ENCODE measurements around the gene LYPD1. TPM values are rescaled to one million over a fixed set of nuclear protein-coding genes. Genes with fewer than 3 reads are reported as not detected.

The LYPD1 gene
- total RNA-seq, 1 experiment from 2014 or later = 0.21 TPM

DNA sequence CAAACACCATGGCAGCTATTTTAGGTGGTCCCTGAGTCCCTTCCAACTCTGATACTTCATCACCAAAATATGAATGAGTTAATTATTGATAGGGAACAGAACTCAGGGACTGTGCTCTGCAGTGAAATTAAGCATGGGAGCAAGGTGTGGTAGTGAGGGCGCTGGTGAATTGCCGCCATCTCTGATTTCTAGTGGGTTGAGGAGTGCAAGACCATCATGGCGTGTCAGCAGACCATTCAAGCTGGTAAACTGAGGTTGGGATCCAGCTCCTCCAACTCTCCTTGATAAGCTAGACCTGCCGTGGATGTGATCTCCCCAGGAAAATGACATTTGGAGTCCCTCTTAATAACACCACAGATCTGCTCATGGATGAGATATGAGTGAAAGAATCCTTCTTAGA lies 70.4 kb downstream of the LYPD1 start:
- Histone ChIP-seq H3K27me3 (ENCODE audit: control insufficient read depth, insufficient read depth, low read length) (no peaks in the 10 kb centered on the region), H3K9me3 (ENCODE audit: control insufficient read depth, insufficient read depth, low read depth, low read length) (no peaks in the 10 kb centered on the region), H3K27ac (ENCODE audit: low read length) (no peak overlapping the region), H3K36me3 (ENCODE audit: control insufficient read depth, insufficient read depth, low read length) (no peaks in the 10 kb centered on the region), H3K4me3 (ENCODE audit: low read depth in 2 of 2, low read length in 2 of 2) (no peak overlapping the region), H3K4me1 (ENCODE audit: control insufficient read depth, insufficient read depth, low read length) (no peaks in the 10 kb centered on the region)
- no peak for ATAC-seq
- DNase-seq (ENCODE audit: low read depth, low spot score) = no peak
- no TSS peak for BruUV-seq (replicated peaks)
- TF ChIP-seq, protein P1, sequence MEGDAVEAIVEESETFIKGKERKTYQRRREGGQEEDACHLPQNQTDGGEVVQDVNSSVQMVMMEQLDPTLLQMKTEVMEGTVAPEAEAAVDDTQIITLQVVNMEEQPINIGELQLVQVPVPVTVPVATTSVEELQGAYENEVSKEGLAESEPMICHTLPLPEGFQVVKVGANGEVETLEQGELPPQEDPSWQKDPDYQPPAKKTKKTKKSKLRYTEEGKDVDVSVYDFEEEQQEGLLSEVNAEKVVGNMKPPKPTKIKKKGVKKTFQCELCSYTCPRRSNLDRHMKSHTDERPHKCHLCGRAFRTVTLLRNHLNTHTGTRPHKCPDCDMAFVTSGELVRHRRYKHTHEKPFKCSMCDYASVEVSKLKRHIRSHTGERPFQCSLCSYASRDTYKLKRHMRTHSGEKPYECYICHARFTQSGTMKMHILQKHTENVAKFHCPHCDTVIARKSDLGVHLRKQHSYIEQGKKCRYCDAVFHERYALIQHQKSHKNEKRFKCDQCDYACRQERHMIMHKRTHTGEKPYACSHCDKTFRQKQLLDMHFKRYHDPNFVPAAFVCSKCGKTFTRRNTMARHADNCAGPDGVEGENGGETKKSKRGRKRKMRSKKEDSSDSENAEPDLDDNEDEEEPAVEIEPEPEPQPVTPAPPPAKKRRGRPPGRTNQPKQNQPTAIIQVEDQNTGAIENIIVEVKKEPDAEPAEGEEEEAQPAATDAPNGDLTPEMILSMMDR (IDR thresholded peaks at IDR 0.05) = no peak
- in situ Hi-C loops (cut with HindIII; ENCODE audit: low pct_unique_long_range_greater_than_20kb, low sequenced_read_pairs) = no loop called here
- POLR2A ChIA-PET = no interaction called here
- intact Hi-C loops (cut with micrococcal nuclease; ENCODE audit: unreplicated experiment) = no loop called here
- CTCF ChIA-PET = no interaction called here

- intact Hi-C loops (cut with micrococcal nuclease; ENCODE audit: unreplicated experiment) (no loop called here), in situ Hi-C loops (cut with HindIII; ENCODE audit: low pct_unique_long_range_greater_than_20kb, low sequenced_read_pairs) (no loop called here)
- CTCF ChIA-PET = no interaction called here
- POLR2A ChIA-PET = no interaction called here
- DNase-seq (ENCODE audit: low read depth, low spot score) (no peak), ATAC-seq (no peak)
- TF ChIP-seq TCF7L2 (IDR thresholded peaks at IDR 0.05; ENCODE audit: low read depth, low read length) (no peak), POLR2AphosphoS5 (IDR thresholded peaks at IDR 0.05; ENCODE audit: low read depth, low read length) (no peak), REST (IDR thresholded peaks at IDR 0.05; ENCODE audit: insufficient read depth in 1 of 2, low read depth in 2 of 2, low read length in 1 of 2) (no peak), SIN3A (IDR thresholded peaks at IDR 0.05; ENCODE audit: borderline replicate concordance, insufficient read depth, low read depth, low read length) (no peak)
- TF ChIP-seq, protein P1 (IDR thresholded peaks at IDR 0.05) = no peak
- no TSS peak for BruUV-seq (replicated peaks)
- Histone ChIP-seq H3K9me3 (ENCODE audit: control insufficient read depth, insufficient read depth, low read depth, low read length) (no peaks in the 10 kb centered on the region), H3K27me3 (ENCODE audit: control insufficient read depth, insufficient read depth, low read length) (no peaks in the 10 kb centered on the region), H3K4me1 (ENCODE audit: control insufficient read depth, insufficient read depth, low read length) (no peaks in the 10 kb centered on the region), H3K4me3 (ENCODE audit: low read depth in 2 of 2, low read length in 2 of 2) (no peak overlapping the region), H3K36me3 (ENCODE audit: control insufficient read depth, insufficient read depth, low read length) (no peaks in the 10 kb centered on the region), H3K27ac (ENCODE audit: low read length) (no peak overlapping the region)
These were observed 71.5 kb downstream of the LYPD1 start for GRCh38 chr2:132598536-132598935.

DNA sequence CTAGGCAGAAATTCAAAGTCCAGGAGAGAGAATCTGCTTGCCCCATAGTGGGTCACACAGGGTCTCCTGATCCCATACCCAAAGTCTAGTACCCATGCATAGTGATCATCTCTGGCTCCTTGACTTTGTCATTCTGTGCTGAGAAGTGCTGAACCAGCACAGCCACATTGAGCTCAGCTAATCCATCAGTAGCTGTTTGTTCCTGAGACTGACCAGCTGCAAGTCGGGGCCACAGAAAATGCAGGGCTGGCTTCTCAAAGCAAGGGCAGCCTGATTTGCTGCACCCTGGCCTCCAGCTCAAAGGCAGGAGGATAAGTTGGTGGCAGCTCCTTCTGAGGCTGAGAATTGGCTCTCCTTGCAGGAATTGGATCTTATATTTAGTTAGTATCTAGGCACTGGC lies 72.2 kb downstream of the LYPD1 start:
- Histone ChIP-seq H3K9me3 (ENCODE audit: control insufficient read depth, insufficient read depth, low read depth, low read length) (no peaks in the 10 kb centered on the region), H3K27ac (ENCODE audit: low read length) (no peak overlapping the region), H3K27me3 (ENCODE audit: control insufficient read depth, insufficient read depth, low read length) (no peaks in the 10 kb centered on the region), H3K36me3 (ENCODE audit: control insufficient read depth, insufficient read depth, low read length) (no peaks in the 10 kb centered on the region), H3K4me3 (ENCODE audit: low read depth in 2 of 2, low read length in 2 of 2) (no peak overlapping the region), H3K4me1 (ENCODE audit: control insufficient read depth, insufficient read depth, low read length) (no peaks in the 10 kb centered on the region)
- intact Hi-C loops (cut with micrococcal nuclease; ENCODE audit: unreplicated experiment) (no loop called here), in situ Hi-C loops (cut with HindIII; ENCODE audit: low pct_unique_long_range_greater_than_20kb, low sequenced_read_pairs) (no loop called here)
- CTCF ChIA-PET = no interaction called here
- no TSS peak for BruUV-seq (replicated peaks)
- POLR2A ChIA-PET = interaction anchor here (0.6 kb wide), 1 partner anchor 407 kb away, joined by 6 read pairs; no protein-coding TSS in a partner anchor
- ATAC-seq = no peak
- TF ChIP-seq REST (IDR thresholded peaks at IDR 0.05; ENCODE audit: insufficient read depth in 1 of 2, low read depth in 2 of 2, low read length in 1 of 2) = no peak
- no peak for TF ChIP-seq SIN3A (IDR thresholded peaks at IDR 0.05; ENCODE audit: borderline replicate concordance, insufficient read depth, low read depth, low read length)
- no peak for DNase-seq (ENCODE audit: low read depth, low spot score)

Data from Panc1 (cell line).